HepG2 (cell line): ENCODE results near the gene NKAIN2. TPM values are rescaled to one million over a fixed set of nuclear protein-coding genes. Genes with fewer than 3 reads are reported as not detected.

Source experiments
- ATAC-seq: fragments of 200-7000 bp; cut with Tn5 transposase; 3 replicates; pipeline ENCODE4 v1.9.1; 2020; ENCODE audit warnings: mild to moderate bottlenecking, moderate library complexity
- BruUV-seq: library from RNA; stranded (reverse); fragments of 400-500 nt; replicated peaks from 2 replicates; lab custom pipeline; 2021; lab: Mats Ljungman, UMichigan
- CTCF ChIA-PET: fragments of 300-600 bp; formaldehyde crosslinking; extraction: SDS; loops from one replicate; lab custom pipeline; 2021; ENCODE audit warnings: low total read pairs, inconsistent platforms, low intra/inter-chr PET ratio; lab: Yijun Ruan, JAX
- POLR2A ChIA-PET: fragments of 350-600 bp; sonication (Branson Sonifier 250); formaldehyde crosslinking; loops from one replicate; lab custom pipeline; 2020; ENCODE audit warnings: antibody characterized with exemption, inconsistent platforms; lab: Yijun Ruan, JAX
- DNase-seq: peaks from one replicate; pipeline ENCODE4 v3.0.0-alpha.2; 2015; ENCODE audit warnings: low spot score
- FAIRE-seq: peaks from 3 replicates; lab custom pipeline; 2011; peaks lifted over from hg19 to GRCh38; lab: Jason Lieb, UNC
- H2AFZ ChIP-seq: one replicate; pipeline ENCODE4 v1.6.1; 2011; ENCODE audit warnings: low read length, inconsistent platforms
- H3K27ac ChIP-seq: fragments of 300-600 bp; 3 replicates; pipeline ENCODE4 v1.8.0; 2011; ENCODE audit warnings: mixed run types, mild to moderate bottlenecking, mixed read lengths, low read length, inconsistent platforms; ENCODE audit not compliant: insufficient read depth; ENCODE audit errors: extremely low read length
- H3K27me3 ChIP-seq, 2 experiments: fragments of 200-600 bp in 1 of 2; 2 replicates in 1 of 2; 3 replicates in 1 of 2; pipeline versions ENCODE4 v1.6.0 to v1.8.0; 2011; ENCODE audit warnings: low read length in 2 of 2, mild to moderate bottlenecking in 2 of 2, moderate library complexity in 2 of 2, inconsistent platforms in 1 of 2; ENCODE audit not compliant: insufficient read depth in 2 of 2, control insufficient read depth in 1 of 2
- H3K36me3 ChIP-seq, 2 experiments: fragments of 200-600 bp in 1 of 2; replicated peaks in 1 of 2; 2 replicates in 1 of 2; 3 replicates in 1 of 2; pipeline versions ENCODE4 v1.5.1 to v1.8.0; 2011; ENCODE audit warnings: low read length in 2 of 2, inconsistent platforms in 1 of 2; ENCODE audit not compliant: insufficient read depth in 2 of 2, control insufficient read depth in 1 of 2
- H3K4me1 ChIP-seq: 2 replicates; pipeline ENCODE4 v1.5.1; 2012; ENCODE audit warnings: low read length, inconsistent platforms; ENCODE audit not compliant: insufficient read depth
- H3K4me2 ChIP-seq: 2 replicates; pipeline ENCODE4 v1.6.0; 2011; ENCODE audit warnings: low read depth, low read length, inconsistent platforms
- H3K4me3 ChIP-seq, 3 experiments: fragments of 200-600 bp in 1 of 3; sonication (generic), shearing (Covaris generic) in 1 of 3; replicated peaks in 1 of 3; 2 replicates each; pipeline ENCODE4 v1.5.1; 2011 to 2016; ENCODE audit warnings: low read length in 3 of 3, inconsistent platforms in 2 of 3, low read depth in 2 of 3, mild to moderate bottlenecking in 2 of 3, control low read depth in 1 of 3, mixed read lengths in 1 of 3; ENCODE audit not compliant: insufficient read depth in 1 of 3
- H3K79me2 ChIP-seq: one replicate; pipeline ENCODE4 v1.6.1; 2011; ENCODE audit warnings: low read length, inconsistent platforms; ENCODE audit not compliant: insufficient read depth
- H3K9ac ChIP-seq: 2 replicates; pipeline ENCODE4 v1.6.0; 2011; ENCODE audit warnings: mild to moderate bottlenecking, low read depth, low read length, inconsistent platforms; ENCODE audit not compliant: insufficient read depth
- H3K9me3 ChIP-seq: 2 replicates; pipeline ENCODE4 v1.5.1; 2012; ENCODE audit warnings: mild to moderate bottlenecking, low read length
- H4K20me1 ChIP-seq: 2 replicates; pipeline ENCODE4 v1.6.0; 2011; ENCODE audit warnings: inconsistent platforms, mild to moderate bottlenecking, low read length, moderate library complexity; ENCODE audit not compliant: insufficient read depth
- BCL6 ChIP-seq: IDR thresholded peaks from 2 replicates; pipeline ENCODE4 v1.6.1; 2016; ENCODE audit warnings: missing genetic modification reagents, missing compliant biosample characterization
- GATAD1 ChIP-seq: IDR thresholded peaks from 2 replicates; pipeline ENCODE4 v1.6.1; 2016; ENCODE audit warnings: missing genetic modification reagents, missing compliant biosample characterization
- HDAC2 ChIP-seq: sonication (generic); formaldehyde crosslinking; IDR thresholded peaks from 2 replicates; pipeline ENCODE4 v1.4.0; 2020; ENCODE audit warnings: missing genetic modification reagents
- HMG20B ChIP-seq: conservative IDR thresholded peaks from 2 replicates; pipeline ENCODE4 v1.6.1; 2016; ENCODE audit warnings: missing genetic modification reagents, missing compliant biosample characterization
- MIER3 ChIP-seq: IDR thresholded peaks from 2 replicates; pipeline ENCODE4 v1.6.1; 2016; ENCODE audit warnings: missing compliant biosample characterization, borderline replicate concordance
- MXI1 ChIP-seq: IDR thresholded peaks from 3 replicates; pipeline ENCODE4 v1.6.1; 2012; ENCODE audit warnings: low read depth, low read length, inconsistent platforms, borderline replicate concordance
- NCOR1 ChIP-seq: fragments of 200-600 bp; sonication (generic); IDR thresholded peaks from 2 replicates; pipeline ENCODE4 v1.7.0; 2017; ENCODE audit warnings: antibody characterized with exemption, low read length, borderline replicate concordance
- NFKBIZ ChIP-seq: IDR thresholded peaks from 2 replicates; pipeline ENCODE4 v1.6.1; 2018; ENCODE audit warnings: missing genetic modification reagents, missing compliant biosample characterization
- PATZ1 ChIP-seq: sonication (generic); formaldehyde crosslinking; IDR thresholded peaks from 2 replicates; pipeline ENCODE4 v1.4.0; 2020; ENCODE audit warnings: missing genetic modification reagents
- SOX5 ChIP-seq: IDR thresholded peaks from 2 replicates; pipeline ENCODE4 v1.6.1; 2016; ENCODE audit warnings: borderline replicate concordance
- TARDBP ChIP-seq: sonication (generic); formaldehyde crosslinking; IDR thresholded peaks from 2 replicates; pipeline ENCODE4 v1.8.0; 2022; ENCODE audit warnings: mild to moderate bottlenecking, missing genetic modification reagents
- TCF7L2 ChIP-seq: IDR thresholded peaks from 2 replicates; pipeline ENCODE4 v1.6.1; 2011; ENCODE audit warnings: mild to moderate bottlenecking, low read depth, low read length, moderate library complexity
- ZBTB8A ChIP-seq: sonication (generic); formaldehyde crosslinking; IDR thresholded peaks from 2 replicates; pipeline ENCODE4 v1.4.0; 2020; ENCODE audit warnings: mild to moderate bottlenecking, low read depth, missing genetic modification reagents, borderline replicate concordance
- ZFP36 ChIP-seq: fragments of 150-350 bp; IDR thresholded peaks from 2 replicates; pipeline ENCODE4 v1.6.1; 2018; ENCODE audit warnings: borderline replicate concordance, low read length, low read depth; ENCODE audit not compliant: partially characterized antibody
- ZFP41 ChIP-seq: sonication (generic); formaldehyde crosslinking; IDR thresholded peaks from 2 replicates; pipeline ENCODE4 v1.4.0; 2020; ENCODE audit warnings: mild to moderate bottlenecking, missing genetic modification reagents, borderline replicate concordance
- ZIK1 ChIP-seq: sonication (generic); formaldehyde crosslinking; IDR thresholded peaks from 2 replicates; pipeline ENCODE4 v1.5.0; 2020; ENCODE audit warnings: mild to moderate bottlenecking, low read depth, missing genetic modification reagents, borderline replicate concordance
- ZNF274 ChIP-seq: sonication (generic); formaldehyde crosslinking; IDR thresholded peaks from 2 replicates; pipeline ENCODE4 v1.5.1; 2020; ENCODE audit warnings: mild to moderate bottlenecking, missing genetic modification reagents
- ZNF296 ChIP-seq: sonication (generic); formaldehyde crosslinking; conservative IDR thresholded peaks from 2 replicates; pipeline ENCODE4 v1.5.0; 2020; ENCODE audit warnings: mild to moderate bottlenecking, missing genetic modification reagents
- ZNF33A ChIP-seq: sonication (generic); formaldehyde crosslinking; IDR thresholded peaks from 2 replicates; pipeline ENCODE4 v1.5.1; 2020; ENCODE audit warnings: missing genetic modification reagents, mild to moderate bottlenecking, moderate library complexity, borderline replicate concordance
- ZNF749 ChIP-seq: sonication (generic); formaldehyde crosslinking; IDR thresholded peaks from 2 replicates; pipeline ENCODE4 v1.8.0; 2022; ENCODE audit warnings: mild to moderate bottlenecking, missing genetic modification reagents, moderate library complexity, borderline replicate concordance
- ZNF841 ChIP-seq: sonication (generic); formaldehyde crosslinking; IDR thresholded peaks from 2 replicates; pipeline ENCODE4 v1.8.1; 2023; ENCODE audit warnings: missing genetic modification reagents, borderline replicate concordance
- WGBS: methylation state at CpG from one replicate; pipeline ENCODE4 v1.1.6; 2017; ENCODE audit warnings: low lambda C conversion rate; 5-methylcytosine and 5-hydroxymethylcytosine counted together
- in situ Hi-C: cut with HindIII; loops from 2 replicates; pipeline ENCODE4 v1.10.0; 2017; ENCODE audit warnings: low pct_unique_long_range_greater_than_20kb; ENCODE audit not compliant: extremely low pct_ligation_motif_present
- intact Hi-C: fragments of 100-400 bp; cut with micrococcal nuclease; formaldehyde crosslinking; loops from one replicate; pipeline ENCODE4 v1.10.0; 2022; ENCODE audit not compliant: unreplicated experiment
- polyA plus RNA-seq, 8 experiments: library from polyadenylated mRNA; depleted of rRNA in 3 of 8; stranded (reverse) in 7 of 8; unstranded in 1 of 8; fragments of >200 nt; fragmentation: Illumina TruSeq in 4 of 8; extraction: Trizol in 4 of 8; gene quantifications; 2 replicates each; pipeline versions ENCODE4 v1.2.1 to v1.2.3, GENCODE V29; 2011 to 2016; ENCODE audit warnings: low read depth in 4 of 8, missing spikeins in 1 of 8, mixed read lengths in 1 of 8; ENCODE audit not compliant: insufficient read depth in 1 of 8
- total RNA-seq, 5 experiments: library from RNA; depleted of rRNA; stranded (reverse); fragments of >200 nt; fragmentation: Illumina TruSeq; extraction: Trizol; gene quantifications; 2 replicates each; pipeline ENCODE4 v1.2.3, GENCODE V29; 2016; ENCODE audit warnings: low read depth in 1 of 5
- TF ChIP-seq, protein P1 (sequence below): sonication (generic); formaldehyde crosslinking; IDR thresholded peaks from 2 replicates; pipeline ENCODE4 v1.5.0; 2020; ENCODE audit warnings: missing genetic modification reagents

Gene NKAIN2
- total and polyA plus RNA-seq, 2 of the 13 experiments (the other 11 are each of a cell fraction or from before 2014, with no cell fraction given): not detected

DNA sequence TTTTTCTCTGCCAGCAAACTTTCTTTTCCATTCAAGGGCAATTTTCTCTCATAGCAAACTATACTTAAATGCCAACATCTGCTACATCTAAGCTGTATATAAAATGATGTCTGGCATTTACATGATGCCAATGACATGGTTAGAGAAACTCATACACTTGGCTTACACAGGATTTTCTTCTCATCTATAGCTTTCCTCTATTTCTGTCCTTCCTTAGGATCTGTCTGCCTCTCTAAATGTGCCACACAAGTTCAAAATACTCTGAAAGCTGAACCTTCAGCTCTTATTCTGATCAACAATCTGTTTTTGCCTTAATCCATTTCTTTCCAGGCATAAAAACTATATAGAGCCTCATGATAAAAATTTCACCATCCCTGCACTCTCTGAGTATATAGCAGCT, 867.7 kb downstream of the NKAIN2 start (continued):
- TF ChIP-seq PATZ1 (CRISPR knock-in tag): no peak
- TF ChIP-seq ZBTB8A (CRISPR knock-in tag): no peak
- no peak for TF ChIP-seq ZFP36
- no peak for TF ChIP-seq MIER3 (CRISPR knock-in tag)
- TF ChIP-seq ZFP41 (CRISPR knock-in tag): no peak
- TF ChIP-seq NFKBIZ: no peak
- TF ChIP-seq, all 625 proteins: peak for 0

GRCh38 chr6:124674042-124674441, 870.4 kb downstream of the NKAIN2 start:
- Histone ChIP-seq H3K4me2 (no peak overlapping the region), H2AFZ (no peak overlapping the region), H3K36me3 (no peaks in the 10 kb centered on the region), H3K4me1 (no peaks in the 10 kb centered on the region), H3K27me3 (no peaks in the 10 kb centered on the region), H3K9ac (no peak overlapping the region), H4K20me1 (no peaks in the 10 kb centered on the region), H3K9me3 (peaks cover 68% of the 10 kb centered on the region), H3K79me2 (no peaks in the 10 kb centered on the region), H3K27ac (no peak overlapping the region), H3K4me3 (no peak overlapping the region)
- no TSS peak for BruUV-seq
- no peak for TF ChIP-seq HDAC2 (CRISPR knock-in tag)
- TF ChIP-seq ZNF274 (CRISPR knock-in tag): no peak
- no peak for TF ChIP-seq GATAD1 (CRISPR knock-in tag)
- no peak for TF ChIP-seq BCL6 (CRISPR knock-in tag)
- no peak for TF ChIP-seq ZIK1 (CRISPR knock-in tag)
- no peak for TF ChIP-seq SOX5 (CRISPR knock-in tag)
- TF ChIP-seq ZNF749 (CRISPR knock-in tag): no peak
- TF ChIP-seq MXI1: no peak
- no peak for TF ChIP-seq ZNF296
- no peak for TF ChIP-seq NCOR1
- TF ChIP-seq TCF7L2: no peak
- TF ChIP-seq, protein P1, sequence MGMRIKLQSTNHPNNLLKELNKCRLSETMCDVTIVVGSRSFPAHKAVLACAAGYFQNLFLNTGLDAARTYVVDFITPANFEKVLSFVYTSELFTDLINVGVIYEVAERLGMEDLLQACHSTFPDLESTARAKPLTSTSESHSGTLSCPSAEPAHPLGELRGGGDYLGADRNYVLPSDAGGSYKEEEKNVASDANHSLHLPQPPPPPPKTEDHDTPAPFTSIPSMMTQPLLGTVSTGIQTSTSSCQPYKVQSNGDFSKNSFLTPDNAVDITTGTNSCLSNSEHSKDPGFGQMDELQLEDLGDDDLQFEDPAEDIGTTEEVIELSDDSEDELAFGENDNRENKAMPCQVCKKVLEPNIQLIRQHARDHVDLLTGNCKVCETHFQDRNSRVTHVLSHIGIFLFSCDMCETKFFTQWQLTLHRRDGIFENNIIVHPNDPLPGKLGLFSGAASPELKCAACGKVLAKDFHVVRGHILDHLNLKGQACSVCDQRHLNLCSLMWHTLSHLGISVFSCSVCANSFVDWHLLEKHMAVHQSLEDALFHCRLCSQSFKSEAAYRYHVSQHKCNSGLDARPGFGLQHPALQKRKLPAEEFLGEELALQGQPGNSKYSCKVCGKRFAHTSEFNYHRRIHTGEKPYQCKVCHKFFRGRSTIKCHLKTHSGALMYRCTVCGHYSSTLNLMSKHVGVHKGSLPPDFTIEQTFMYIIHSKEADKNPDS (CRISPR knock-in tag): no peak
- TF ChIP-seq ZNF841 (CRISPR knock-in tag): no peak
- no peak for TF ChIP-seq TARDBP (CRISPR knock-in tag)
- no peak for TF ChIP-seq HMG20B (CRISPR knock-in tag)
- no peak for TF ChIP-seq ZNF33A (CRISPR knock-in tag)
- intact Hi-C loops (no loop called here), in situ Hi-C loops (no loop called here)
- DNase-seq: no peak
- 3% methylated on average over 1 of the region's 1 CpG for WGBS
- FAIRE-seq: no peak
- ChIA-PET CTCF (no interaction called here), POLR2A (no interaction called here)
- no peak for ATAC-seq
